GM12878 (cell line): ENCODE data around the gene TEKT1. TPM values are rescaled to one million over a fixed set of nuclear protein-coding genes. Genes with fewer than 3 reads are reported as not detected.

Source experiments
- ATAC-seq: fragments of 200-7000 bp; cut with Tn5 transposase; 3 replicates; pipeline ENCODE4 v1.9.1; 2020; ENCODE audit warnings: mild to moderate bottlenecking, moderate library complexity
- BruUV-seq: library from RNA; stranded (reverse); fragments of 400-500 nt; replicated peaks from 2 replicates; lab custom pipeline; 2021; lab: Mats Ljungman, UMichigan
- CTCF ChIA-PET: fragments of 300-600 bp; sonication (Branson Sonifier 250); formaldehyde crosslinking; extraction: SDS; loops from one replicate; lab custom pipeline; 2021; ENCODE audit warnings: inconsistent platforms; lab: Yijun Ruan, JAX
- POLR2A ChIA-PET: fragments of 350-600 bp; formaldehyde crosslinking; extraction: SDS; loops from one replicate; lab custom pipeline; 2021; ENCODE audit warnings: inconsistent platforms; lab: Charles Lee
- RAD21 ChIA-PET: fragments of 300-600 bp; sonication (Branson Sonifier 250); formaldehyde crosslinking; loops from one replicate; lab custom pipeline; 2023; ENCODE audit warnings: antibody characterized with exemption; ENCODE audit not compliant: unreplicated experiment; lab: Charles Lee
- SMC1A ChIA-PET: fragments of 300-600 bp; sonication (Branson Sonifier 250); formaldehyde crosslinking; loops from one replicate; lab custom pipeline; 2023; ENCODE audit not compliant: unreplicated experiment, uncharacterized antibody; lab: Charles Lee
- DNase-seq: peaks from one replicate; pipeline ENCODE4 v3.0.0-alpha.2; 2011; ENCODE audit warnings: low read depth, low spot score
- FAIRE-seq: peaks from 3 replicates; lab custom pipeline; 2011; peaks lifted over from hg19 to GRCh38; lab: Jason Lieb, UNC
- H2AFZ ChIP-seq: 2 replicates; pipeline ENCODE4 v1.6.0; 2011; ENCODE audit warnings: low read depth, low read length, control low read depth; ENCODE audit not compliant: control insufficient read depth
- H3K27ac ChIP-seq: 2 replicates; pipeline ENCODE4 v1.5.1; 2011; ENCODE audit warnings: control low read depth; ENCODE audit not compliant: control insufficient read depth, insufficient read depth
- H3K27me3 ChIP-seq, 2 experiments: replicated peaks in 1 of 2; 2 replicates each; pipeline versions ENCODE4 v1.6.0 to v1.6.1; 2011; ENCODE audit warnings: low read length in 1 of 2; ENCODE audit not compliant: control insufficient read depth in 2 of 2, insufficient read depth in 2 of 2
- H3K36me3 ChIP-seq, 2 experiments: 2 replicates each; pipeline ENCODE4 v1.5.1; 2011; ENCODE audit warnings: low read length in 1 of 2; ENCODE audit not compliant: control insufficient read depth in 2 of 2, insufficient read depth in 2 of 2
- H3K4me1 ChIP-seq: 2 replicates; pipeline ENCODE4 v1.6.1; 2011; ENCODE audit warnings: mild to moderate bottlenecking, low read length, moderate library complexity, mixed read lengths; ENCODE audit not compliant: control insufficient read depth, insufficient read depth
- H3K4me2 ChIP-seq: 2 replicates; pipeline ENCODE4 v1.6.0; 2011; ENCODE audit warnings: control low read depth; ENCODE audit not compliant: control insufficient read depth, insufficient read depth
- H3K4me3 ChIP-seq: fragments of 200-600 bp; sonication (generic); 2 replicates; pipeline ENCODE4 v1.5.1; 2016
- H3K79me2 ChIP-seq: 2 replicates; pipeline ENCODE4 v1.6.0; 2011; ENCODE audit warnings: low read length; ENCODE audit not compliant: control insufficient read depth, insufficient read depth
- H3K9ac ChIP-seq: 2 replicates; pipeline ENCODE4 v1.8.0; 2011; ENCODE audit warnings: low read length, control low read depth, mixed read lengths; ENCODE audit not compliant: control insufficient read depth, insufficient read depth
- H3K9me3 ChIP-seq: replicated peaks from 3 replicates; pipeline ENCODE4 v1.5.1; 2011; ENCODE audit warnings: mild to moderate bottlenecking, low read length; ENCODE audit not compliant: control insufficient read depth, insufficient read depth
- H4K20me1 ChIP-seq: 2 replicates; pipeline ENCODE4 v1.6.0; 2011; ENCODE audit not compliant: control insufficient read depth, insufficient read depth
- BMI1 ChIP-seq: fragments of 450-650 bp; IDR thresholded peaks from 2 replicates; pipeline ENCODE4 v1.6.1; 2016; ENCODE audit warnings: mild to moderate bottlenecking, moderate library complexity, borderline replicate concordance
- E2F4 ChIP-seq: IDR thresholded peaks from 2 replicates; pipeline ENCODE4 v1.6.1; 2012; ENCODE audit warnings: low read depth, low read length, improper control_type of control experiment
- SMC3 ChIP-seq: IDR thresholded peaks from 2 replicates; pipeline ENCODE4 v1.6.1; 2011; ENCODE audit warnings: low read length, improper control_type of control experiment, borderline replicate concordance
- ZNF207 ChIP-seq: fragments of 450-650 bp; IDR thresholded peaks from 2 replicates; pipeline ENCODE4 v1.6.1; 2014; ENCODE audit warnings: antibody characterized with exemption, mild to moderate bottlenecking, borderline replicate concordance
- WGBS: methylation state at CpG from one replicate; pipeline ENCODE4 v1.1.6; 2016; ENCODE audit warnings: low lambda C conversion rate; ENCODE audit not compliant: insufficient replicate concordance, insufficient coverage; ENCODE audit errors: missing lambda C conversion rate; 5-methylcytosine and 5-hydroxymethylcytosine counted together
- in situ Hi-C: fragments of 300-500 bp; cut with MboI; formaldehyde crosslinking; loops from 9 replicates; pipeline ENCODE4 v1.14.3; 2018; ENCODE audit warnings: mixed read lengths
- intact Hi-C: fragments of 100-400 bp; cut with micrococcal nuclease; formaldehyde crosslinking; loops from one replicate; pipeline ENCODE4 v1.14.2; 2022; ENCODE audit not compliant: unreplicated experiment
- polyA plus RNA-seq, 11 experiments: library from polyadenylated mRNA; depleted of rRNA in 4 of 11; unstranded in 6 of 11; stranded (reverse) in 5 of 11; fragments of >200 nt; fragmentation: Nextera tagmentation in 4 of 11; fragmentation: Illumina TruSeq in 1 of 11; extraction: Ambion mirVana in 4 of 11; extraction: Trizol in 1 of 11; gene quantifications; 1 replicate in 1 of 11; 2 replicates in 10 of 11; pipeline versions ENCODE4 v1.2.1 to v1.2.3, GENCODE V29; 2011 to 2016; ENCODE audit warnings: inconsistent platforms in 2 of 11, missing spikeins in 2 of 11, low read depth in 1 of 11
- total RNA-seq, 4 experiments: library from RNA; depleted of rRNA in 3 of 4; stranded (reverse); fragments of >200 nt in 3 of 4; fragmentation: Illumina TruSeq in 1 of 4; extraction: Trizol in 1 of 4; gene quantifications; 2 replicates each; pipeline versions ENCODE4 v1.2.1 to v1.2.3, GENCODE V29; 2013 to 2021

TEKT1 gene
- total and polyA plus RNA-seq, 10 of the 15 experiments (the other 5 are each of a cell fraction or from before 2014, with no cell fraction given), result not detected

DNA sequence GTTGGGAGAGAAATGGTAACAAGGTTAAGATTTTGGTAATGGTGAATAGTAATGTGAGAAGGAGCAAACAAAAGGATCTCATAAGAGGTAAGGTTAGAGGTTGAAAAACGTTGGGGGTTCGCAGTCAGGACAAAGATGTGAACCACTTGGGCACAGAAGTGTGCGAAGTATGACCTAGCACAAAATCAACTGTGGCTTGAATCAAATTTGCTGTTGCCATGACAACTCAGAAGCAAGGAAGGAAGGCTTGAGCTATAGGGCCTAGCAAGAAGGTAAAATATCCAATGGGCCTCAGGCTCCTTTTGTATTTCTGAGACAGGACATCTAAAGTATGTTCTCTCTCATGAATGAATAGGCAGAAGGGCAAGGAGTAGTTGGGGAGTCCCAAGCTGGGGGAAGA is 24.5 kb upstream of the TEKT1 start:
- ChIA-PET CTCF (interaction anchor here (1.1 to 1.9 kb wide), 5 partner anchors 8 to 166 kb away, joined by 3 to 18 read pairs (median 5); no protein-coding TSS in a partner anchor), POLR2A (interaction anchor here (1.5 kb wide), 1 partner anchor 182 kb away, joined by 4 read pairs; no protein-coding TSS in a partner anchor), RAD21 (no interaction called here), SMC1A (interaction anchor here (1.2 to 4.1 kb wide), 2 partner anchors 9 to 13 kb away, joined by 4 to 23 read pairs; no protein-coding TSS in a partner anchor)
- FAIRE-seq, result no peak
- H3K27me3 ChIP-seq, result no peaks in the 10 kb centered on the region
- 32% methylated on average over 3 of the region's 3 CpGs for WGBS
- DNase-seq, result no peak
- no peak for ATAC-seq
- no peaks in the 10 kb centered on the region for H4K20me1 ChIP-seq
- intact Hi-C loops (no loop called here), in situ Hi-C loops (no loop called here)
- no peak for TF ChIP-seq E2F4
- TF ChIP-seq ZNF207, result no peak
- TF ChIP-seq SMC3, result no peak
- peak; percentile 76; the same call in 1 of the 2 replicates for TF ChIP-seq BMI1
- H3K4me3 ChIP-seq, result no peak overlapping the region
- H3K4me1 ChIP-seq, result no peaks in the 10 kb centered on the region
- H3K9me3 ChIP-seq, result no peaks in the 10 kb centered on the region; the same call in 1 of the 3 replicates
- H3K9ac ChIP-seq, result no peak overlapping the region
- peaks cover 2% of the 10 kb centered on the region for H3K79me2 ChIP-seq
- H3K36me3 ChIP-seq, result no peaks in the 10 kb centered on the region
- H2AFZ ChIP-seq, result no peak overlapping the region
- H3K4me2 ChIP-seq, result no peak overlapping the region
- no peak overlapping the region for H3K27ac ChIP-seq
- BruUV-seq, result no TSS peak
